ENCODE results near the gene CTXN1.

- no peak for TF ChIP-seq POLR2A (IDR thresholded peaks at IDR 0.05)
- peak; percentile 54 to 77 (median 70) for TF ChIP-seq CTCF (IDR thresholded peaks at IDR 0.05)
Observed at GRCh38 chr19:7925171-7925851, 624 bp downstream of the CTXN1 start.
